Neural progenitor cell (in vitro differentiated cells): Measurements from ENCODE around the gene APOBEC3A. TPM values are rescaled to one million over a fixed set of nuclear protein-coding genes. Genes with fewer than 3 reads are reported as not detected.
A peak's percentile ranks its signal among the peaks of the same experiment; 100 is the strongest.

Experiments
- DNase-seq: peaks from one replicate; pipeline ENCODE4 v3.0.0-alpha.2; 2016; ENCODE audit warnings: low spot score
- H2AFZ ChIP-seq: fragments of 200-600 bp; sonication (generic); replicated peaks from 2 replicates; pipeline ENCODE4 v1.6.1; 2016; ENCODE audit warnings: antibody characterized with exemption
- H3F3A ChIP-seq: fragments of 200-600 bp; sonication (generic); 2 replicates; pipeline ENCODE4 v1.6.1; 2016; ENCODE audit warnings: antibody characterized with exemption, low read depth
- H3K27ac ChIP-seq: fragments of 200-600 bp; sonication (generic); 2 replicates; pipeline ENCODE4 v1.5.1; 2016; ENCODE audit warnings: mild to moderate bottlenecking
- H3K27me3 ChIP-seq: fragments of 200-600 bp; sonication (generic); 2 replicates; pipeline ENCODE4 v1.6.1; 2016; ENCODE audit warnings: mild to moderate bottlenecking, moderate library complexity
- H3K36me3 ChIP-seq: fragments of 200-600 bp; sonication (generic); 2 replicates; pipeline ENCODE4 v1.5.1; 2016
- H3K4me1 ChIP-seq: fragments of 200-600 bp; sonication (generic); 2 replicates; pipeline ENCODE4 v1.6.1; 2016; ENCODE audit warnings: mixed run types
- H3K4me2 ChIP-seq: fragments of 200-600 bp; sonication (generic); 2 replicates; pipeline ENCODE4 v1.6.1; 2016
- H3K4me3 ChIP-seq: fragments of 200-600 bp; sonication (generic); 2 replicates; pipeline ENCODE4 v1.5.1; 2016
- H3K79me2 ChIP-seq: fragments of 200-600 bp; sonication (generic); 2 replicates; pipeline ENCODE4 v1.6.1; 2016; ENCODE audit warnings: low read depth
- H3K9ac ChIP-seq: fragments of 200-600 bp; sonication (generic); 2 replicates; pipeline ENCODE4 v1.6.1; 2016
- H3K9me3 ChIP-seq: fragments of 200-600 bp; sonication (generic); 2 replicates; pipeline ENCODE4 v1.5.1; 2016; ENCODE audit warnings: low read depth
- H4K20me1 ChIP-seq: fragments of 200-600 bp; sonication (generic); 2 replicates; pipeline ENCODE4 v1.6.1; 2016; ENCODE audit warnings: low read depth
- H3K27ac Mint-ChIP-seq: 3 replicates; pipeline ENCODE4 v1.8.0; 2021; ENCODE audit warnings: mixed read lengths
- H3K27me3 Mint-ChIP-seq: 2 replicates; pipeline ENCODE4 v1.8.0; 2022; ENCODE audit warnings: low read depth, mild to moderate bottlenecking, inconsistent platforms, moderate library complexity, mixed read lengths; ENCODE audit not compliant: insufficient read depth
- H3K36me3 Mint-ChIP-seq: 3 replicates; pipeline ENCODE4 v1.8.0; 2021; ENCODE audit warnings: mixed read lengths
- H3K4me1 Mint-ChIP-seq: 3 replicates; pipeline ENCODE4 v1.8.0; 2021; ENCODE audit warnings: mixed read lengths
- H3K4me3 Mint-ChIP-seq: 3 replicates; pipeline ENCODE4 v1.8.0; 2021; ENCODE audit warnings: mild to moderate bottlenecking, moderate library complexity, mixed read lengths
- H3K9me3 Mint-ChIP-seq: 3 replicates; pipeline ENCODE4 v1.8.0; 2020; ENCODE audit warnings: mixed read lengths
- CTCF ChIP-seq: fragments of 200-600 bp; sonication (generic); IDR thresholded peaks from 2 replicates; pipeline ENCODE4 v1.5.1; 2017; ENCODE audit warnings: antibody characterized with exemption, mild to moderate bottlenecking
- EZH2 ChIP-seq: fragments of 200-600 bp; sonication (generic); IDR thresholded peaks from 2 replicates; pipeline ENCODE4 v1.6.1; 2017; ENCODE audit warnings: antibody characterized with exemption, mild to moderate bottlenecking, moderate library complexity
- EZH2phosphoT487 ChIP-seq: fragments of 200-600 bp; sonication (generic); IDR thresholded peaks from 2 replicates; pipeline ENCODE4 v1.6.1; 2017; ENCODE audit warnings: antibody characterized with exemption
- total RNA-seq: library from RNA; depleted of rRNA; stranded (reverse); fragments of >200 nt; gene quantifications from 2 replicates; pipeline ENCODE4 v1.2.3, GENCODE V29; 2015; ENCODE audit warnings: low replicate concordance

Gene APOBEC3A
- total RNA-seq, 1 donor from 2014 or later: not detected

GRCh38 chr22:38949889-38950405 is 7.5 kb upstream of the APOBEC3A start:
- H3K9me3 ChIP-seq: no peaks in the 10 kb centered on the region
- H3F3A ChIP-seq: peaks cover 14% of the 10 kb centered on the region
- H3K79me2 ChIP-seq: no peaks in the 10 kb centered on the region
- no peaks in the 10 kb centered on the region for H3K36me3 ChIP-seq
- H2AFZ ChIP-seq: no peak overlapping the region
- Mint-ChIP-seq H3K27ac (peak overlapping the region; percentile 21), H3K9me3 (no peaks in the 10 kb centered on the region), H3K36me3 (no peaks in the 10 kb centered on the region), H3K4me3 (no peak overlapping the region), H3K27me3 (peaks cover 11% of the 10 kb centered on the region), H3K4me1 (peaks cover 14% of the 10 kb centered on the region)
- no peak for TF ChIP-seq EZH2
- no peak for TF ChIP-seq CTCF
- TF ChIP-seq EZH2phosphoT487: no peak
- no peak overlapping the region for H3K4me2 ChIP-seq
- no peak overlapping the region for H3K9ac ChIP-seq
- H4K20me1 ChIP-seq: no peaks in the 10 kb centered on the region
- H3K4me1 ChIP-seq: peaks cover 14% of the 10 kb centered on the region
- H3K27me3 ChIP-seq: no peaks in the 10 kb centered on the region
- no peak overlapping the region for H3K4me3 ChIP-seq
- peak; percentile 10 for DNase-seq
- no peak overlapping the region for H3K27ac ChIP-seq

GRCh38 chr22:38950527-38951295 is 6.7 kb upstream of the APOBEC3A start:
- H3K27ac ChIP-seq: no peak overlapping the region
- no peak for DNase-seq
- H3K9me3 Mint-ChIP-seq: no peaks in the 10 kb centered on the region
- no peaks in the 10 kb centered on the region for H3K79me2 ChIP-seq
- peaks cover 14% of the 10 kb centered on the region for H3F3A ChIP-seq
- no peaks in the 10 kb centered on the region for H3K36me3 ChIP-seq
- no peaks in the 10 kb centered on the region for H3K27me3 ChIP-seq
- H3K27me3 Mint-ChIP-seq: peaks cover 9% of the 10 kb centered on the region
- H3K9me3 ChIP-seq: no peaks in the 10 kb centered on the region
- H3K4me1 ChIP-seq: peaks cover 14% of the 10 kb centered on the region
- TF ChIP-seq EZH2phosphoT487 (no peak), CTCF (no peak), EZH2 (no peak)
- H2AFZ ChIP-seq: no peak overlapping the region
- no peak overlapping the region for H3K4me3 ChIP-seq
- no peak overlapping the region for H3K4me2 ChIP-seq
- H3K4me3 Mint-ChIP-seq: no peak overlapping the region
- H3K36me3 Mint-ChIP-seq: no peaks in the 10 kb centered on the region
- no peaks in the 10 kb centered on the region for H4K20me1 ChIP-seq
- no peak overlapping the region for H3K9ac ChIP-seq
- H3K27ac Mint-ChIP-seq: no peak overlapping the region
- H3K4me1 Mint-ChIP-seq: peaks cover 16% of the 10 kb centered on the region

- Histone ChIP-seq H3K4me2 (no peak overlapping the region), H3K4me3 (no peak overlapping the region), H3K79me2 (no peaks in the 10 kb centered on the region), H3K27ac (no peak overlapping the region), H2AFZ (no peak overlapping the region), H3K9me3 (no peaks in the 10 kb centered on the region), H3K9ac (no peak overlapping the region), H3K36me3 (no peaks in the 10 kb centered on the region), H3F3A (peaks cover 9% of the 10 kb centered on the region), H3K27me3 (no peaks in the 10 kb centered on the region), H3K4me1 (peaks cover 10% of the 10 kb centered on the region), H4K20me1 (no peaks in the 10 kb centered on the region)
- Mint-ChIP-seq H3K27me3 (peaks cover 5% of the 10 kb centered on the region), H3K4me3 (no peak overlapping the region), H3K4me1 (peaks cover 11% of the 10 kb centered on the region), H3K27ac (no peak overlapping the region), H3K9me3 (no peaks in the 10 kb centered on the region), H3K36me3 (no peaks in the 10 kb centered on the region)
- TF ChIP-seq EZH2 (no peak), CTCF (no peak), EZH2phosphoT487 (no peak)
- DNase-seq: no peak
These were observed 5.7 kb upstream of the APOBEC3A start for GRCh38 chr22:38951734-38952133.
